Effector CD4-positive, alpha-beta T cell (primary cell): ENCODE data around the gene RNF181.
A peak's percentile ranks its signal among the peaks of the same experiment; 100 is the strongest.
"Not testable (repeated sequence)": the region's sequence is repeated elsewhere in the genome, so short reads cannot be mapped to it uniquely, and the experiment has no call there.

Experiments
- DNase-seq: peaks from one replicate; pipeline ENCODE4 v3.0.0-alpha.2; 2020

Gene RNF181

GRCh38 chr2:85596486-85597143 is 1.1 kb downstream of the RNF181 start:
- DNase-seq, result no peak

GRCh38 chr2:85597241-85597640 is 1.7 kb downstream of the RNF181 start:
- no peak for DNase-seq

- no peak for DNase-seq
Measured at GRCh38 chr2:85598594-85599340, 3.2 kb downstream of the RNF181 start.

- DNase-seq, result no peak
Measured at GRCh38 chr2:85599468-85600234, 4.1 kb downstream of the RNF181 start.

- no peak for DNase-seq
Measured at GRCh38 chr2:85600235-85600575, 4.7 kb downstream of the RNF181 start.

GRCh38 chr2:85600951-85601770 is 5.6 kb downstream of the RNF181 start:
- DNase-seq, result no peak

GRCh38 chr2:85601771-85602475 is 6.4 kb downstream of the RNF181 start:
- no peak for DNase-seq

- DNase-seq, result peak; percentile 79
Measured at GRCh38 chr2:85602476-85603234, 7.1 kb downstream of the RNF181 start, which contains the start of gene TMEM150A. Gene TMEM150A, minus strand, starts transcription at chr2:85602698. Its CDS starts 750 bp downstream, at chr2:85601948.

- not testable (repeated sequence) for DNase-seq
Measured at GRCh38 chr2:85604133-85604444, 8.5 kb downstream of the RNF181 start.

GRCh38 chr2:85604568-85605339 is 9.2 kb downstream of the RNF181 start:
- no peak for DNase-seq

GRCh38 chr2:85605406-85606115 is 10.0 kb downstream of the RNF181 start:
- no peak for DNase-seq

GRCh38 chr2:85606116-85606455 is 10.5 kb downstream of the RNF181 start:
- DNase-seq, result no peak

GRCh38 chr2:85607268-85608215 is 12.0 kb downstream of the RNF181 start:
- DNase-seq, result no peak

- DNase-seq, result no peak
Measured at GRCh38 chr2:85611217-85611704, 15.7 kb downstream of the RNF181 start.

- peak; percentile 77 for DNase-seq
Measured at GRCh38 chr2:85611705-85612587, 16.4 kb downstream of the RNF181 start, which contains the start of gene C2orf68. Gene C2orf68, minus strand, starts transcription at chr2:85612066. Its CDS starts 82 bp downstream, at chr2:85611984.

- no peak for DNase-seq
Measured at GRCh38 chr2:85613717-85614515, 18.4 kb downstream of the RNF181 start.

- DNase-seq, result not testable (repeated sequence)
Measured at GRCh38 chr2:85614757-85615156, 19.2 kb downstream of the RNF181 start.
